ENCODE data around the gene OAF.

- TF ChIP-seq EZH2 (IDR thresholded peaks at IDR 0.05; ENCODE audit: borderline replicate concordance, low read length) (no peak), CTCF (conservative IDR thresholded peaks at IDR 0.05 in 1 of 2, IDR thresholded peaks at IDR 0.05 in 1 of 2; ENCODE audit: extremely low read depth in 1 of 2, insufficient read depth in 1 of 2, low read depth in 1 of 2, low read length in 2 of 2) (no peak)
Measured at GRCh38 chr11:120244476-120245365, 33.9 kb downstream of the OAF start.

Measured in mammary epithelial cell (primary cell).